Measurements from ENCODE around the gene PHGDH.

GRCh38 chr1:119683893-119684292, 27.8 kb upstream of the PHGDH start:
- TF ChIP-seq NFRKB (IDR thresholded peaks at IDR 0.05): no peak
- no peak for TF ChIP-seq SUZ12 (IDR thresholded peaks at IDR 0.05)
- TF ChIP-seq ELF4 (IDR thresholded peaks at IDR 0.05): no peak
- no peak for TF ChIP-seq FOXA1 (IDR thresholded peaks at IDR 0.05)
- TF ChIP-seq FOXM1 (IDR thresholded peaks at IDR 0.05; ENCODE audit: borderline replicate concordance): no peak
- TF ChIP-seq SP1 (IDR thresholded peaks at IDR 0.05): no peak
- TF ChIP-seq ARNT (IDR thresholded peaks at IDR 0.05): no peak
- no peak for TF ChIP-seq PKNOX1 (IDR thresholded peaks at IDR 0.05)
- TF ChIP-seq BHLHE40 (IDR thresholded peaks at IDR 0.05; ENCODE audit: borderline replicate concordance): no peak
- no peak for TF ChIP-seq LEF1 (IDR thresholded peaks at IDR 0.05; ENCODE audit: borderline replicate concordance)
